EH (cell line): ENCODE measurements around the gene VPREB3.
"Not testable (repeated sequence)": the region's sequence is repeated elsewhere in the genome, so short reads cannot be mapped to it uniquely, and the experiment has no call there.

Experiments used
- DNase-seq: peaks from one replicate; pipeline ENCODE4 v3.0.0-alpha.2; 2015; ENCODE audit warnings: low read depth

VPREB3 gene

GRCh38 chr22:23742505-23743264, 11.5 kb downstream of the VPREB3 start:
- DNase-seq, result no peak

- no peak for DNase-seq
These were observed 16.5 kb downstream of the VPREB3 start for GRCh38 chr22:23737696-23738095.

GRCh38 chr22:23728108-23728507, 26.1 kb downstream of the VPREB3 start:
- not testable (repeated sequence) for DNase-seq

GRCh38 chr22:23722724-23723123, 31.5 kb downstream of the VPREB3 start:
- DNase-seq, result no peak

- DNase-seq, result no peak
These were observed 32.1 kb downstream of the VPREB3 start for GRCh38 chr22:23722160-23722559.

GRCh38 chr22:23720855-23721254, 33.4 kb downstream of the VPREB3 start:
- no peak for DNase-seq

GRCh38 chr22:23718371-23719165, 35.7 kb downstream of the VPREB3 start:
- no peak for DNase-seq

GRCh38 chr22:23716811-23717801, 37.1 kb downstream of the VPREB3 start:
- DNase-seq, result peak; percentile 81

- no peak for DNase-seq
These were observed 38.3 kb downstream of the VPREB3 start for GRCh38 chr22:23715806-23716375.

- DNase-seq, result no peak
These were observed 39.3 kb downstream of the VPREB3 start for GRCh38 chr22:23714596-23715578.

- DNase-seq, result no peak
These were observed 40.3 kb downstream of the VPREB3 start for GRCh38 chr22:23713696-23714595.

- no peak for DNase-seq
These were observed 42.0 kb downstream of the VPREB3 start for GRCh38 chr22:23712256-23712655.

- peak; percentile 61 for DNase-seq
These were observed 45.1 kb downstream of the VPREB3 start for GRCh38 chr22:23709107-23709506.

- no peak for DNase-seq
These were observed 46.0 kb downstream of the VPREB3 start for GRCh38 chr22:23708270-23708669.

GRCh38 chr22:23705358-23705757, 48.9 kb downstream of the VPREB3 start:
- DNase-seq, result no peak

- no peak for DNase-seq
These were observed 49.4 kb downstream of the VPREB3 start for GRCh38 chr22:23704829-23705228.

GRCh38 chr22:23704062-23704461, 50.2 kb downstream of the VPREB3 start:
- DNase-seq, result no peak
